ENCODE results near the gene ERAP2. TPM values are rescaled to one million over a fixed set of nuclear protein-coding genes. Genes with fewer than 3 reads are reported as not detected.

ERAP2 gene
- total RNA-seq, 1 donor from 2014 or later, result 45.6 TPM

DNA sequence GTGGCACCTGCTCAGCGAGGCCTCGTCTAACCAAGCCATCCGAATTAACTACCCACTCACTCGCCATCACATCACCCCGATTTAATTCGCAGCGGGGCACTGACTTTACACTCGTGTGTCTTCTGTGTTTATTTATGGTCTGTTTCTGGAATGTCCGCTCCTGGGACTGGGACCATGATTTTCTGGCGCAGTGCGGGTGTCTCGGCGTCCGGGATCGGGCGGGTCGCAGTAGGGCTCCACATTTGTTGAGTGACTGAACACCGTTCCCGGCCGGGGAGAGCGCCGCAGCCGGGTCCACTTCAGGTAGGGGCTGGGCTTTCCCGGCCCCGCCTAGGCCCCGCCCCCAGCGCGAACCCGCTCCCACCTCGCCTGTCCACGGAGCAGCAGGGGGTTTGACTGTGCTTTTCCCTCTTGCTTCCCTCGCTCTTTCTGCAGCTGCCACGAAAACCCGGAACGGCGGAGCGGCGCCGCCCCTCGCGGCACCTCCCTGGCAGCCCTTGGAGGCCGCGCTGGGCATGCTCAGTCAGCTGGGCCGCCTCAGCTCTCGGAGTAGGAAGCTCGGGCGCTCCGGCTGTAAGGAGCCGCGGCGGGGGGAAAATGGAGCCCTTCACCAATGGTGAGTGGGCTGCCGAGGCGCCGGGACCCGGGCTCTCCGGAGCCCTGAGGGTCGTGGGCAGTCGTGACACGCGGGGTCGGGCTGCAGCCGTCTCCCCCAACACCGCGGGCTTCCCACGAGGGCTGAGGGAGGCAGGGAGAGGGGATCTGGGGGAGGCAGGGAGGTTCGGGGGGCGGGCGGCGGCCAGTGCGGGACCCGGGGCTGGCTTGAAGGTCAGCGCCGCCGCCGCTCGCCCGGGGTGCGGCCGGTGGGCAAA, 59.5 kb downstream of the ERAP2 start, which contains the start of gene LNPEP:
TSS of gene LNPEP (plus strand) at position 522 of the 872 bp plus-strand sequence. CDS start at position 598, 76 bp downstream.
- TF ChIP-seq, protein P1, sequence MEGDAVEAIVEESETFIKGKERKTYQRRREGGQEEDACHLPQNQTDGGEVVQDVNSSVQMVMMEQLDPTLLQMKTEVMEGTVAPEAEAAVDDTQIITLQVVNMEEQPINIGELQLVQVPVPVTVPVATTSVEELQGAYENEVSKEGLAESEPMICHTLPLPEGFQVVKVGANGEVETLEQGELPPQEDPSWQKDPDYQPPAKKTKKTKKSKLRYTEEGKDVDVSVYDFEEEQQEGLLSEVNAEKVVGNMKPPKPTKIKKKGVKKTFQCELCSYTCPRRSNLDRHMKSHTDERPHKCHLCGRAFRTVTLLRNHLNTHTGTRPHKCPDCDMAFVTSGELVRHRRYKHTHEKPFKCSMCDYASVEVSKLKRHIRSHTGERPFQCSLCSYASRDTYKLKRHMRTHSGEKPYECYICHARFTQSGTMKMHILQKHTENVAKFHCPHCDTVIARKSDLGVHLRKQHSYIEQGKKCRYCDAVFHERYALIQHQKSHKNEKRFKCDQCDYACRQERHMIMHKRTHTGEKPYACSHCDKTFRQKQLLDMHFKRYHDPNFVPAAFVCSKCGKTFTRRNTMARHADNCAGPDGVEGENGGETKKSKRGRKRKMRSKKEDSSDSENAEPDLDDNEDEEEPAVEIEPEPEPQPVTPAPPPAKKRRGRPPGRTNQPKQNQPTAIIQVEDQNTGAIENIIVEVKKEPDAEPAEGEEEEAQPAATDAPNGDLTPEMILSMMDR (conservative IDR thresholded peaks at IDR 0.05; ENCODE audit: low read depth, low read length), result no peak
- peak; percentile 62 for DNase-seq (ENCODE audit: low read depth)
- H3K4me3 ChIP-seq (ENCODE audit: low read depth, low read length), result peak within 1 kb of the TSS; percentile 72

DNA sequence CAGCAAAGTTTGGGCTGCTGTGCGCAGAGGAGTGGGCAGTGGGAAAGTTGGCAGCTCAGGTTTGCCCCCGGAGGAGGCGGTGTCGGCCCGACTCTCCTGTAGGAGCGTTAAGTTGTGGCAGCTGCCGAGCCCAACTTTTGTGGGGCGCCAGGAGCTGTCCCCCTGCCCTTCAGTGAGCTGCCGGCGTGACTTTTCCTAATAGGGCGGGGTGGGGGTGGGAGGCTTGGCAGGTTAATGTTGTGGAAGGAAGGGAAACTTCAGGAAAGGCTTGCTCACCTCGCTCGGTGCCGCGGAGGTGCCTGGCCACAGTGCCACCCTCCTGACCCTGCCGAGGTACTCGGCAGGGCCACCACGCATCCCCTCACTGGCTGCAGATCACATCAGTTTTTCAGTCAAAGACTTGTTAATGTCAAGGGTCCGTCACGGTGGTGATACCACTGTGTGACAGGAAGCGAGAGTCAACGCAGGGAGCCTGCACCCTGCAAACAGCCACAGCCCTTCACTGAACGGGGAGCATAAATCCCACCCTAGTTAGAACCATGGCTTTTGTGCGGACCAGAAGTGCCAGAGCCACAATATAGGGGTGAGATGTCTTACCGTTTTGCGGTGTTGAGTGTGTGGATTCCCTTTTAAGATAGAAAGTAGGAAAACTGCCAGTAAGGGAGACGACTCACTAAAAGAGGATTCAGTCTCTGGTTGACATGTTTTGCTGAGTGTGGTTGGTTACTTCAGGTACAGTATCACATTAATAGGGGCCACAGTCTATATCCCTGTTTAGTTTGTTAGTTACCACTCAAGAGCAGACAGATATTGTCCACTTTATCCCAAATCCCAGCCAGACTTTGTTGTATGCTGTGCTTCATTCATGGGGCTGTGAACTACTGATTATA, 60.4 kb downstream of the ERAP2 start:
- TF ChIP-seq, protein P1 (conservative IDR thresholded peaks at IDR 0.05; ENCODE audit: low read depth, low read length), result peak; percentile 13
- peak overlapping the region; percentile 72 for H3K4me3 ChIP-seq (ENCODE audit: low read depth, low read length)
- DNase-seq (ENCODE audit: low read depth), result no peak

DNA sequence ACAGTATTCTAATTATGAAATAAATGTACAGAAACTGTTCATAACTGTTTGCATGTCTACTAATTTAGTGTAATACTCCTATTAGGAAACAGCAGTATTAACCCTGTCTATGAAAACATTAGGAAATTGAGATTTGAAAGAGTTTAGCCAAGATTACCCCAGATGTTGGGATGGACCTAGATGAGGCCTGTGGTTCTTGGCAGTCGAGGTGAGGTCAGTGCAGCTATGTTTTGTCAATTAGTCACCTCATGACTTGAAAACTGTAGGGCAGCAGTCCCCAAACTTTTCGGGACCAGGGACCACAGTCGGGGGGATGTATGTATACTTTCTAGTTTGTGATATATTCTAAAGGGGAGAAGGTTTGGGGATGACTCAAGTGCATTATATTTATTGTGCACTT, 64.3 kb downstream of the ERAP2 start:
- TF ChIP-seq, protein P1 (conservative IDR thresholded peaks at IDR 0.05; ENCODE audit: low read depth, low read length), result no peak
- DNase-seq (ENCODE audit: low read depth), result no peak
- H3K4me3 ChIP-seq (ENCODE audit: low read depth, low read length), result no peak overlapping the region

DNA sequence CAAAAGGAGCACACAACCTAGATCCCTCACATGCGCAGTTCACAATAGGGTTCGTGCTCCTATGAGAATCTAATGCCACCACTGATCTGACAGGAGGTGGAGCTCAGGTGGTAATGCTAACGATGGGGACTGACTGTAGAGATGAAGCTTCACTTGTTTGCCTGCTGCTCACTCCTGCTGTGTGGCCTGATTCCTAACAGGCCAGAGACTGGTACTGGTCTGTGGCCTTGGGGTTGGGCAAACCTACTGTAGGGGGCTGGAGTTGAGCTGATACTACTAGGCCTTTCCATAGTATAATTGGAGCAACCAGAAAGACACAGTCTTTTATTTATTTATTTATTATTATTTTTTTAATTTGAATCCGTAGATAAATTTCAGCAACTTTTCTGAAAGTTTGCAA, 64.8 kb downstream of the ERAP2 start:
- no peak overlapping the region for H3K4me3 ChIP-seq (ENCODE audit: low read depth, low read length)
- TF ChIP-seq, protein P1 (conservative IDR thresholded peaks at IDR 0.05; ENCODE audit: low read depth, low read length), result no peak
- DNase-seq (ENCODE audit: low read depth), result no peak

DNA sequence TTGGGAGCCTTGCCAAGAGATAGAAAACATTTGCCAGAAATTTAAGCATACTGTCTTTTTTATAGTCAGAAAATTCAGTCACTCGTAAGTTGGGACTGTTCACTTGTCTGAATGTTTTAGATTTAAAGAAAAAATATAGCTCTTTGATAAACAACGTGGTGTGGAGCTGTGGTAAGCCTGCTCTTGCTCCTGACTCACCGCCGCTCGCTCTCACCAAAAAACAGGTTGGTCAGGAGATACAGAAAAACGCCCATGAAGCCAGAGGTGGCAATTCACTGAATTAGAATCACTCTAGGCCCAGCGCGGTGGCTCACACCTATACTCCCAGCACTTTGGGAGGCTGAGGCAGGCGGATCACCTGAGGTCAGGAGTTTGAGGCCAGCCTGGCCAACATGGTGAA, 65.8 kb downstream of the ERAP2 start:
- TF ChIP-seq, protein P1 (conservative IDR thresholded peaks at IDR 0.05; ENCODE audit: low read depth, low read length), result no peak
- DNase-seq (ENCODE audit: low read depth), result no peak
- no peak overlapping the region for H3K4me3 ChIP-seq (ENCODE audit: low read depth, low read length)

DNA sequence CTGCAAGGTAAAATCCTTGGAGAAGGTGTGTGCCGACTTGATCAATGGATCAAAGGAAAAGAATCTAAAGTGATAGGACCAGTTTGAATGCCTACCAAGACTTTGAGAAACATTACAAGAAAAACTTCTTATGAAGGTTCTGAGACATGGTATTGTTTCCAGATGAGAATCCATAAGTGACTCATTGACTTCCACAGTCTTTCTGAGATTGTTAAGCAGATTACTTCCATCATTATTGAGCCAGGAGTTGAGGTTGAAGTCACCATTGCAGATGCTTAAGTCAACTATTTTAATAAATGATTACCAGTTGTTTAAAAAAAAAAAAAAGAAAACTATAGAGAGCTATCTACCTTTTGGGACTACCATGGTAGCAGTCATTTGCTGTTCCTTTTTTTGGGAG, 66.6 kb downstream of the ERAP2 start:
- no peak for DNase-seq (ENCODE audit: low read depth)
- TF ChIP-seq, protein P1 (conservative IDR thresholded peaks at IDR 0.05; ENCODE audit: low read depth, low read length), result no peak
- H3K4me3 ChIP-seq (ENCODE audit: low read depth, low read length), result no peak overlapping the region
